IPS-15b (cell line): ENCODE data around the gene ATG13.
"Not testable (repeated sequence)": the region's sequence is repeated elsewhere in the genome, so short reads cannot be mapped to it uniquely, and the experiment has no call there.

Experiments
- H3K27me3 ChIP-seq: one replicate; pipeline ENCODE4 v1.6.1; 2013; ENCODE audit warnings: low read length; ENCODE audit not compliant: control insufficient read depth, insufficient read depth
- H3K36me3 ChIP-seq: one replicate; pipeline ENCODE4 v1.6.1; 2013; ENCODE audit warnings: low read length; ENCODE audit not compliant: control insufficient read depth, insufficient read depth
- H3K4me1 ChIP-seq: one replicate; pipeline ENCODE4 v1.6.1; 2013; ENCODE audit warnings: mild to moderate bottlenecking, low read length; ENCODE audit not compliant: control insufficient read depth, insufficient read depth
- H3K4me3 ChIP-seq: one replicate; pipeline ENCODE4 v1.5.1; 2013; ENCODE audit warnings: low read depth, low read length
- H3K9ac ChIP-seq: one replicate; pipeline ENCODE4 v1.6.1; 2013; ENCODE audit warnings: low read depth, mild to moderate bottlenecking, low read length
- H3K9me3 ChIP-seq: one replicate; pipeline ENCODE4 v1.6.1; 2013; ENCODE audit warnings: mild to moderate bottlenecking, low read length; ENCODE audit not compliant: control insufficient read depth, insufficient read depth

Gene ATG13

GRCh38 chr11:46711303-46711702 lies 94.0 kb downstream of the ATG13 start:
- Histone ChIP-seq H3K9ac (no peak overlapping the region), H3K4me1 (no peaks in the 10 kb centered on the region), H3K36me3 (no peaks in the 10 kb centered on the region), H3K4me3 (no peak overlapping the region), H3K9me3 (no peaks in the 10 kb centered on the region), H3K27me3 (no peaks in the 10 kb centered on the region)

GRCh38 chr11:46712874-46713576 lies 95.7 kb downstream of the ATG13 start:
- no peaks in the 10 kb centered on the region for H3K36me3 ChIP-seq
- no peaks in the 10 kb centered on the region for H3K4me1 ChIP-seq
- H3K27me3 ChIP-seq, result no peaks in the 10 kb centered on the region
- no peak overlapping the region for H3K9ac ChIP-seq
- H3K9me3 ChIP-seq, result no peaks in the 10 kb centered on the region
- no peak overlapping the region for H3K4me3 ChIP-seq

DNA sequence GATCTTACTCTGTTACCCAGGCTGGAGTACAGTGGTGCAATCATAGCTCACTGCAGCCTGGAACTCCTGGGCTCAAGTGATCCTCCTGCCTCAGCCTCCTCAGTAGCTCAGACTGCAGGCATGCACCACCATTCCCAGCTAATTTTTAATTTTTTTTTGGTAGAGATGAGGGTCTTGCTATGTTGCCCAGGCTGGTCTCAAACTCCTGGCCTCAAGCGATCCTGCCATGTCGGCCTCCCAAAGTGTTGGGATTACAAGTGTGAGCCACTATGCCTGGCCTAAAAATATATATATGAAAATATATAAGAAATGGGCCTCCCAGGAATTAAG lies 100.4 kb downstream of the ATG13 start:
- H3K9me3 ChIP-seq, H3K4me3 ChIP-seq, H3K36me3 ChIP-seq, H3K4me1 ChIP-seq, H3K27me3 ChIP-seq, H3K9ac ChIP-seq: not testable (repeated sequence)

GRCh38 chr11:46718155-46719019 lies 101.0 kb downstream of the ATG13 start:
- Histone ChIP-seq H3K9me3 (no peaks in the 10 kb centered on the region), H3K36me3 (no peaks in the 10 kb centered on the region), H3K9ac (no peak overlapping the region), H3K27me3 (no peaks in the 10 kb centered on the region), H3K4me3 (no peak overlapping the region), H3K4me1 (no peaks in the 10 kb centered on the region)

DNA sequence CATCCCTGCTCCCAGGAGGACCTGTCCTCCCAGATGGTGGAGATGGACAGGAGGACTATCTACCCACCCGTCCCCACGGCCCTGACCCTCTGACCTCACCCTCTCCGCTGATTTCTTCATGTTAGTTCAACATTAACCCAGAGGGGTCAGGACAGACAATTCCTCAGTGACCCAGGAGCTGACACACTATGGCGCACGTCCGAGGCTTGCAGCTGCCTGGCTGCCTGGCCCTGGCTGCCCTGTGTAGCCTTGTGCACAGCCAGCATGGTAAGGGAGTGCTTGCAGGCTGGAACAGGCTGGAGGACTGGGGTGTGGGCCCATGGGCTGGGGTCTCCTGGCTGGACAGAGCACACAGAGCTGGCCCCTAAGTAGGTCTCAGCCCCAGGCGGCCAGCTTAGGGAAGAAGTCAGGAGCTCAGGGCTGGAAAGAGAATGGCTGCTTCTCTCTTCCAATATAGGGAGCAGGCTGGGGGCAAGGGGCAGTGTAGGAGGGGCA lies 101.7 kb downstream of the ATG13 start, which contains the start of gene F2:
TSS of gene F2 (plus strand) at position 166 of the 495 bp plus-strand sequence. CDS start at position 189, 23 bp downstream.
- Histone ChIP-seq H3K4me3 (no peak within 1 kb of the TSS), H3K9me3 (no peaks in the 10 kb centered on the region), H3K27me3 (no peaks in the 10 kb centered on the region), H3K4me1 (no peaks in the 10 kb centered on the region), H3K36me3 (no peaks in the 10 kb centered on the region), H3K9ac (no peak within 1 kb of the TSS)

GRCh38 chr11:46719543-46720218 lies 102.3 kb downstream of the ATG13 start:
- Histone ChIP-seq H3K27me3 (no peaks in the 10 kb centered on the region), H3K9me3 (no peaks in the 10 kb centered on the region), H3K9ac (no peak overlapping the region), H3K4me3 (no peak overlapping the region), H3K4me1 (peaks cover 3% of the 10 kb centered on the region), H3K36me3 (no peaks in the 10 kb centered on the region)

- Histone ChIP-seq H3K4me3 (no peak overlapping the region), H3K4me1 (peaks cover 3% of the 10 kb centered on the region), H3K9ac (no peak overlapping the region), H3K9me3 (no peaks in the 10 kb centered on the region), H3K36me3 (no peaks in the 10 kb centered on the region), H3K27me3 (no peaks in the 10 kb centered on the region)
Measured at GRCh38 chr11:46721286-46721685, 103.9 kb downstream of the ATG13 start.

GRCh38 chr11:46722566-46723358 lies 105.4 kb downstream of the ATG13 start:
- H3K4me1 ChIP-seq, result peaks cover 3% of the 10 kb centered on the region
- no peaks in the 10 kb centered on the region for H3K36me3 ChIP-seq
- H3K4me3 ChIP-seq, result no peak overlapping the region
- H3K9ac ChIP-seq, result no peak overlapping the region
- no peaks in the 10 kb centered on the region for H3K27me3 ChIP-seq
- no peaks in the 10 kb centered on the region for H3K9me3 ChIP-seq

DNA sequence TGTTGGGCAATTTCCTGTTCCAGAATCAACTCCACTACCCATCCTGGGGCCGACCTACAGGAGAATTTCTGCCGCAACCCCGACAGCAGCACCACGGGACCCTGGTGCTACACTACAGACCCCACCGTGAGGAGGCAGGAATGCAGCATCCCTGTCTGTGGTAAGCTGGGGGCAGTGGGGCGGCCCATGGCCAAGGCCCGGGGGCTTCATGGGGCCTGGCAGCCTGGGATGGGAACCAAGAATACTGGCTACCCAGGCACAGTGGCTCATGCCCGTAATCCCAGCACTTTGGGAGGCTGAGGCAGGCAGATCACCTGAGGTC lies 106.0 kb downstream of the ATG13 start:
- H3K9ac ChIP-seq, result no peak overlapping the region
- no peaks in the 10 kb centered on the region for H3K27me3 ChIP-seq
- H3K9me3 ChIP-seq, result no peaks in the 10 kb centered on the region
- no peak overlapping the region for H3K4me3 ChIP-seq
- no peaks in the 10 kb centered on the region for H3K36me3 ChIP-seq
- H3K4me1 ChIP-seq, result peaks cover 3% of the 10 kb centered on the region

- H3K9ac ChIP-seq, result no peak overlapping the region
- H3K36me3 ChIP-seq, result no peaks in the 10 kb centered on the region
Measured at GRCh38 chr11:46724088-46724487, 106.7 kb downstream of the ATG13 start.

More at GRCh38 chr11:46724088-46724487, 106.7 kb downstream of the ATG13 start:
- Histone ChIP-seq H3K4me3 (no peak overlapping the region), H3K27me3 (no peaks in the 10 kb centered on the region), H3K4me1 (peaks cover 3% of the 10 kb centered on the region), H3K9me3 (no peaks in the 10 kb centered on the region)
